Muscle layer of duodenum (tissue), 2 donors: ENCODE measurements around the gene RAB25.
A peak's percentile ranks its signal among the peaks of the same experiment; 100 is the strongest.
"Not testable (repeated sequence)": the region's sequence is repeated elsewhere in the genome, so short reads cannot be mapped to it uniquely, and the experiment has no call there.

ENCODE experiments used
- H3K27ac ChIP-seq: one replicate; pipeline ENCODE4 v1.7.0; 2013; ENCODE audit warnings: mild to moderate bottlenecking, low read length
- H3K27me3 ChIP-seq: one replicate; pipeline ENCODE4 v1.7.0; 2013; ENCODE audit warnings: low read depth, mild to moderate bottlenecking, control low read depth, low read length
- H3K36me3 ChIP-seq, 2 donors: one replicate each; pipeline ENCODE4 v1.7.0; 2013; ENCODE audit warnings: low read length in 2 of 2, control low read depth in 1 of 2, mild to moderate bottlenecking in 1 of 2; ENCODE audit not compliant: insufficient read depth in 2 of 2, control insufficient read depth in 1 of 2
- H3K4me1 ChIP-seq, 2 donors: one replicate each; pipeline ENCODE4 v1.7.0; 2013; ENCODE audit warnings: low read length in 2 of 2, mild to moderate bottlenecking in 2 of 2, control low read depth in 1 of 2, moderate library complexity in 1 of 2; ENCODE audit not compliant: insufficient read depth in 2 of 2, control insufficient read depth in 1 of 2
- H3K4me3 ChIP-seq, 2 donors: one replicate each; pipeline ENCODE4 v1.7.0; 2013; ENCODE audit warnings: low read length in 2 of 2, low read depth in 1 of 2, mild to moderate bottlenecking in 1 of 2
- H3K9me3 ChIP-seq, 2 donors: one replicate each; pipeline ENCODE4 v1.7.0; 2013; ENCODE audit warnings: low read length in 2 of 2, control low read depth in 1 of 2, mild to moderate bottlenecking in 1 of 2; ENCODE audit not compliant: control insufficient read depth in 1 of 2
- donor health status: healthy.

Gene RAB25

DNA sequence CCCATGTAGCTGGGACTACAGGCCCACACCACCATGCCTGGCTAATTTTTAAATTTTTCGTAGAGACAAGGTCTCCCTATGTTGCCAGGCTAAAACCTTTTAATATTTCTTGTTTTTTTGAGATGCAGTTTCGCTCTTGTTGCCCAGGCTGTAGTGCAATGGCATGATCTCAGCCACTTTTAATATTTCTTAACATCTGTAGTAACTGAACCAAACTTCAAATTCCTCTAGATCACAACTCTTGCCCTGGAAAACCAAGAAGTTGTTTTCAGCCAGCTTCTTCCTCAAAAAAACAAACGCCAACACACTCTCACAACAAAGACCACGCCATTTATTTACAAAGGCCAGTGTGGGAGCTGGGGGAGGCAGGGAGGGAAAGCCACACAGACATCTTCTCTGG lies 26.0 kb upstream of the RAB25 start:
- H3K9me3 ChIP-seq, H3K4me3 ChIP-seq, H3K27me3 ChIP-seq, H3K4me1 ChIP-seq, H3K27ac ChIP-seq: not testable (repeated sequence)
- peaks cover 0 to 12% of the 10 kb centered on the region in 2 donors for H3K36me3 ChIP-seq

- peaks cover 20 to 52% of the 10 kb centered on the region in 2 donors for H3K36me3 ChIP-seq
- no peaks in the 10 kb centered on the region for H3K27me3 ChIP-seq
Measured at GRCh38 chr1:156042828-156043227, 18.1 kb upstream of the RAB25 start.

DNA sequence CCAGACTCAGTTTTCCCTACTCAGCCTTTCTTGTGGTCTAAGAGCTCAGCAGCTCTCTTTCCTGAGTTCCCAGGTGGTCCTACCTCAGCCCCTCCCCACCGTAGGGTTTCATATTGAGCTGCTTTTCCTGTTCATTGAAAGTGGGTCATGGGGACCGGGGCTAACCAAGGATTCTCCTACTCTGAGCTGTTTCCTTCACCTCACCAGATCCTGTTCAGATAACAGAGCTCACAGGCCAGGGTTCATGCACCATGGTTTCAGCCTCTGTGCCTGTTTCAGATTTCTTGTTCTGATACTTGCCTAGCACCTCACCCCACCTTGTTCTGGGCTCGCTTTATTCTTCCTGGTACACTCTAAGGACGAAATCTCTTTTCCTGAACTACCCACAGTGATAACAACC lies 15.9 kb upstream of the RAB25 start:
- H3K36me3 ChIP-seq: peaks cover 27 to 61% of the 10 kb centered on the region in 2 donors

More at GRCh38 chr1:156042828-156043227, 18.1 kb upstream of the RAB25 start:
- H3K27ac ChIP-seq: no peak overlapping the region
- H3K4me1 ChIP-seq: no peaks in the 10 kb centered on the region
- no peaks in the 10 kb centered on the region for H3K9me3 ChIP-seq
- H3K4me3 ChIP-seq: no peak overlapping the region

GRCh38 chr1:156048663-156049258 lies 12.2 kb upstream of the RAB25 start:
- H3K9me3 ChIP-seq: no peaks in the 10 kb centered on the region

More for the DNA sequence above, 15.9 kb upstream of the RAB25 start:
- H3K9me3 ChIP-seq: no peaks in the 10 kb centered on the region
- no peak overlapping the region for H3K4me3 ChIP-seq
- H3K27ac ChIP-seq: no peak overlapping the region
- H3K4me1 ChIP-seq: no peaks in the 10 kb centered on the region
- no peaks in the 10 kb centered on the region for H3K27me3 ChIP-seq

DNA sequence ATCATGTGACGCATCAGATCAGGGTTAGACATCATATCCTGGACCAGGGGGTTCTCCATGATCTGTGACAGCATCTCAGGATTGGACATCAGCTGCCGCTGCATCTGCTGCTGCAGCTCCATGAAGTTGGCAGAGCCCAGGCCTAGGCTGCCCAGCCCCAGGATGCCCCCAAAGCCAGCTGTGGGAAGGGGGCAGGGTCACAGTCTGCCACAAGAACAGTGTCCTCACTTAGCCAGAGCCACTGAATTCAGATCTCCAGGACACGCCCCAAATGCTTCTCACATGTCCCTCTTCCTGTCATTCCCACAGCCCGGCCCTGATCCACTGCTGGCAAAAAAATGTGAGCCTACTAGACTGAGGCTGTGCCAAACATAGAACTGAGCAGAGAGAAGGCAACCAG lies 10.6 kb upstream of the RAB25 start:
- Histone ChIP-seq H3K27me3 (no peaks in the 10 kb centered on the region), H3K4me1 (peaks cover 0 to 9% of the 10 kb centered on the region in 2 donors), H3K36me3 (peaks cover 7 to 33% of the 10 kb centered on the region in 2 donors), H3K4me3 (no peak overlapping the region), H3K9me3 (no peaks in the 10 kb centered on the region), H3K27ac (no peak overlapping the region)

More at GRCh38 chr1:156048663-156049258, 12.2 kb upstream of the RAB25 start:
- no peak overlapping the region for H3K27ac ChIP-seq
- no peak overlapping the region for H3K4me3 ChIP-seq
- H3K4me1 ChIP-seq: peaks cover 0 to 5% of the 10 kb centered on the region in 2 donors
- H3K27me3 ChIP-seq: no peaks in the 10 kb centered on the region
- peaks cover 15 to 41% of the 10 kb centered on the region in 2 donors for H3K36me3 ChIP-seq

- Histone ChIP-seq H3K27ac (no peak overlapping the region), H3K4me1 (peaks cover 0 to 17% of the 10 kb centered on the region in 2 donors), H3K36me3 (peaks cover 7 to 33% of the 10 kb centered on the region in 2 donors)
Measured at GRCh38 chr1:156051011-156051725, 9.8 kb upstream of the RAB25 start.

GRCh38 chr1:156052862-156053767 lies 7.8 kb upstream of the RAB25 start:
- Histone ChIP-seq H3K36me3 (peaks cover 5 to 24% of the 10 kb centered on the region in 2 donors), H3K27me3 (no peaks in the 10 kb centered on the region), H3K27ac (no peak overlapping the region), H3K4me1 (peaks cover 0 to 17% of the 10 kb centered on the region in 2 donors), H3K9me3 (no peaks in the 10 kb centered on the region), H3K4me3 (peak overlapping the region; percentile 62 to 96)

More at GRCh38 chr1:156051011-156051725, 9.8 kb upstream of the RAB25 start:
- Histone ChIP-seq H3K9me3 (no peaks in the 10 kb centered on the region), H3K27me3 (no peaks in the 10 kb centered on the region), H3K4me3 (no peak overlapping the region)

DNA sequence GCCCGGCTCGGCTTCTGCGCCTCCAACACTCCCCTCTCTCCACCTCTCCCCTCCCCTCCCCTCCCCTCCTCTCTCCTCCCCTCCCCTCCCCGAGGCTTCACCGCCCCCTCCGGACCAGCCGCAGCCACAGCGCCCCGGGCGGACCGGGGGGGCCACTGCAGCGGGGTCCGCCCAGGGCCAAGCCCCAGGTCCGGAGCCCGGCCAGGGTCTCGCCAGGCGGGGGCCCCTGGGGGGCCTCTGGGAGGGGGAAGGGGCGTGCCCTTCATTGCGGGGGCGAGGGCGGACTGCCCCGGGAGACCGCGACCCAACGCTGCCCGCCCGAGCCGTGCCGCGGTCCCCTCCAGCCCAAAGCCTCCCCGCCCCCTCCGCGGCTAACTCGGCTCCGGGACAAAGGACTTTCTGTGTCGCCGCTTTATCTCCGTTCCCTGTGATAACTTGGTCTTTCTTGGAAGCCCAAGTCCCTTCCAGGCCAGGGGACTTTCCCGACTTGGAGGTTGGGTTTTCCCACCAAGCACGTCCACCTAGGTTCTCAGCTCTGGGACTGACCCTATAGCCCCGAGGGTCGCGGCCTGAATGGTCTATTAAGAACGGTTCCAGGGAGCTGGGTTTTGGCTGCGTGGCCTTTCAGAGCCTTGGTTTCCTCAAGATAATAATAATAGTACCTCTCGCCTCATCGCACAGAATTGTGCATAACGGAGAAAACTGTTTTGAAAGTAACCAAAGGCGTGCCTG lies 7.0 kb upstream of the RAB25 start, which contains the start of gene UBQLN4:
TSS of gene UBQLN4 (minus strand) at position 31 of the 732 bp plus-strand sequence. CDS start 97 bp downstream, outside the sequence.
- H3K36me3 ChIP-seq: peaks cover 7 to 28% of the 10 kb centered on the region in 2 donors
- H3K9me3 ChIP-seq: no peaks in the 10 kb centered on the region
- H3K27ac ChIP-seq: peak within 1 kb of the TSS; percentile 99
- peaks cover 0 to 17% of the 10 kb centered on the region in 2 donors for H3K4me1 ChIP-seq
- no peaks in the 10 kb centered on the region for H3K27me3 ChIP-seq
- H3K4me3 ChIP-seq: peak within 1 kb of the TSS; percentile 92 to 96

GRCh38 chr1:156054500-156055280 lies 6.3 kb upstream of the RAB25 start, which contains the start of gene LAMTOR2:
LAMTOR2 (plus strand) TSS chr1:156054782; CDS start chr1:156054890, 108 bp downstream.
- Histone ChIP-seq H3K4me3 (peak within 1 kb of the TSS; percentile 92 to 96), H3K36me3 (peaks cover 7 to 24% of the 10 kb centered on the region in 2 donors), H3K4me1 (peaks cover 0 to 17% of the 10 kb centered on the region in 2 donors), H3K27me3 (no peaks in the 10 kb centered on the region), H3K27ac (peak within 1 kb of the TSS; percentile 99), H3K9me3 (no peaks in the 10 kb centered on the region)
